Right lobe of liver (tissue), 6 donors: ENCODE measurements around the gene PRKAG3. TPM values are rescaled to one million over a fixed set of nuclear protein-coding genes. Genes with fewer than 3 reads are reported as not detected.
A peak's percentile ranks its signal among the peaks of the same experiment; 100 is the strongest.

ENCODE experiments used
- ATAC-seq, 4 donors: fragments of 200-7000 bp; cut with Tn5 transposase; one replicate each; pipeline ENCODE4 v1.9.1; 2020; ENCODE audit warnings: mild to moderate bottlenecking in 4 of 4, moderate library complexity in 4 of 4
- DNase-seq, 3 donors: peaks; one replicate each; pipeline ENCODE4 v3.0.0-alpha.2; 2020
- H3K27ac ChIP-seq, 3 donors: fragments of 200-600 bp; one replicate each; pipeline ENCODE4 v1.8.0; 2022
- H3K27me3 ChIP-seq, 2 donors: fragments of 200-600 bp; one replicate each; pipeline ENCODE4 v1.8.0; 2022
- H3K36me3 ChIP-seq, 4 donors: fragments of 200-600 bp; sonication (generic) in 1 of 4; one replicate each; pipeline versions ENCODE4 v1.5.1 to v1.8.0; 2017 to 2022; ENCODE audit warnings: control low read depth in 1 of 4
- H3K4me1 ChIP-seq, 4 donors: fragments of 200-600 bp; sonication (generic) in 1 of 4; one replicate each; pipeline versions ENCODE4 v1.5.1 to v1.8.0; 2017 to 2022; ENCODE audit warnings: control low read depth in 1 of 4
- H3K4me3 ChIP-seq, 3 donors: fragments of 200-600 bp; one replicate each; pipeline ENCODE4 v1.8.0; 2022
- H3K9me3 ChIP-seq, 4 donors: fragments of 200-600 bp; sonication (generic) in 1 of 4; one replicate each; pipeline versions ENCODE4 v1.5.1 to v1.8.0; 2017 to 2022; ENCODE audit warnings: control low read depth in 1 of 4
- CTCF ChIP-seq, 4 donors: fragments of 200-600 bp in 3 of 4; fragments of 450-650 bp in 1 of 4; IDR thresholded peaks; one replicate each; pipeline versions ENCODE4 v1.5.1 to v1.8.0; 2016 to 2022; ENCODE audit warnings: antibody characterized with exemption in 4 of 4, mild to moderate bottlenecking in 2 of 4
- POLR2A ChIP-seq: fragments of 450-650 bp; IDR thresholded peaks from one replicate; pipeline ENCODE4 v1.6.1; 2017; ENCODE audit warnings: antibody characterized with exemption, mild to moderate bottlenecking
- WGBS: methylation state at CpG from one replicate; pipeline ENCODE4 v1.1.6; 2018; ENCODE audit warnings: low coverage, low lambda C conversion rate; ENCODE audit not compliant: insufficient coverage; ENCODE audit errors: missing lambda C conversion rate; 5-methylcytosine and 5-hydroxymethylcytosine counted together
- intact Hi-C, 2 donors: fragments of 100-400 bp; cut with DNase I; formaldehyde crosslinking; loops; one replicate each; pipeline versions ENCODE4 v1.11.2 to v1.14.1; 2022
- total RNA-seq, 6 experiments: library from RNA; depleted of rRNA in 2 of 6; stranded (reverse); fragments of >200 nt in 2 of 6; fragmentation: NEBNext Ultra II Directional in 3 of 6; extraction: Animal tissue kit (Norgen Biotek cat#: 25700) in 3 of 6; gene quantifications; one replicate each; pipeline versions ENCODE4 v1.1.0 to v1.2.4, GENCODE V29; 2016 to 2023
- donor health status: DM: no; HTN: yes; CAD: no.
- donor health status: DM: no; HTN: no; CAD: no.
- donor health status: DM: no; HTN: no; CAD: no.
- donor health status: DM: no; HTN: yes; CAD: no.
- donor health status: DM: no; HTN: yes; CAD: no.

PRKAG3 gene
- total RNA-seq, 6 experiments from 2014 or later: not detected

GRCh38 chr2:218815244-218815637, 16.4 kb downstream of the PRKAG3 start:
- no peak for ATAC-seq
- H3K4me3 ChIP-seq: no peak overlapping the region
- H3K9me3 ChIP-seq: no peaks in the 10 kb centered on the region
- TF ChIP-seq CTCF (IDR thresholded peaks at IDR 0.05) (no peak), POLR2A (no peak)
- H3K4me1 ChIP-seq: no peaks in the 10 kb centered on the region
- H3K36me3 ChIP-seq: peaks cover 0 to 97% (median 43%) of the 10 kb centered on the region in 4 donors
- no peak overlapping the region for H3K27ac ChIP-seq
- H3K27me3 ChIP-seq: no peaks in the 10 kb centered on the region
- intact Hi-C loops: no loop called here
- DNase-seq: no peak
- 78% methylated on average over 5 of the region's 5 CpGs for WGBS

- Histone ChIP-seq H3K9me3 (no peaks in the 10 kb centered on the region), H3K27me3 (no peaks in the 10 kb centered on the region), H3K4me3 (no peak overlapping the region), H3K36me3 (peaks cover 0 to 97% (median 43%) of the 10 kb centered on the region in 4 donors), H3K4me1 (no peaks in the 10 kb centered on the region), H3K27ac (no peak overlapping the region)
- peak in 1 of 4 donors; percentile 17 for ATAC-seq
- TF ChIP-seq POLR2A (no peak), CTCF (IDR thresholded peaks at IDR 0.05) (no peak)
- intact Hi-C loops: no loop called here
- DNase-seq: no peak
- 84% methylated on average over 3 of the region's 13 CpGs for WGBS
These were observed 16.9 kb downstream of the PRKAG3 start for GRCh38 chr2:218814540-218815243.

- DNase-seq: no peak
- intact Hi-C loops: no loop called here
- Histone ChIP-seq H3K4me1 (no peaks in the 10 kb centered on the region), H3K27me3 (no peaks in the 10 kb centered on the region), H3K4me3 (no peak overlapping the region), H3K36me3 (peaks cover 0 to 93% (median 39%) of the 10 kb centered on the region in 4 donors), H3K27ac (no peak overlapping the region), H3K9me3 (no peaks in the 10 kb centered on the region)
- no peak for ATAC-seq
- TF ChIP-seq CTCF (IDR thresholded peaks at IDR 0.05) (no peak), POLR2A (no peak)
- 75% methylated on average over 9 of the region's 11 CpGs for WGBS
These were observed 17.7 kb downstream of the PRKAG3 start for GRCh38 chr2:218813771-218814460.

- ATAC-seq: peak in 1 of 4 donors; percentile 22
- intact Hi-C loops: no loop called here
- H3K27me3 ChIP-seq: no peaks in the 10 kb centered on the region
- H3K27ac ChIP-seq: no peak overlapping the region
- peaks cover 0 to 84% (median 34%) of the 10 kb centered on the region in 4 donors for H3K36me3 ChIP-seq
- TF ChIP-seq POLR2A (no peak), CTCF (IDR thresholded peaks at IDR 0.05) (no peak)
- H3K4me3 ChIP-seq: no peak overlapping the region
- no peaks in the 10 kb centered on the region for H3K9me3 ChIP-seq
- no peak for DNase-seq
- WGBS: no CpG with 5 or more reads among the region's 5 CpGs
- peaks cover 0 to 8% (median under 1%) of the 10 kb centered on the region in 4 donors for H3K4me1 ChIP-seq
These were observed 18.7 kb downstream of the PRKAG3 start for GRCh38 chr2:218812861-218813260.
